Smooth muscle cell (in vitro differentiated cells): ENCODE results near the gene SLC16A9. TPM values are rescaled to one million over a fixed set of nuclear protein-coding genes. Genes with fewer than 3 reads are reported as not detected.

Experiments
- DNase-seq: peaks from one replicate; lab custom pipeline; 2025; ENCODE audit not compliant: unreplicated experiment; lab: John Stamatoyannopoulos, UW
- H2AFZ ChIP-seq: fragments of 200-600 bp; sonication (generic); 2 replicates; pipeline ENCODE4 v1.6.0; 2016; ENCODE audit warnings: antibody characterized with exemption, low read depth, mild to moderate bottlenecking
- H3F3A ChIP-seq: fragments of 200-600 bp; sonication (generic); 2 replicates; pipeline ENCODE4 v1.6.0; 2017; ENCODE audit warnings: antibody characterized with exemption, low read depth
- H3K27ac ChIP-seq: fragments of 200-600 bp; sonication (generic); 2 replicates; pipeline ENCODE4 v1.5.1; 2016; ENCODE audit warnings: low read depth, mild to moderate bottlenecking
- H3K27me3 ChIP-seq: fragments of 200-600 bp; sonication (generic); 2 replicates; pipeline ENCODE4 v1.6.1; 2016; ENCODE audit warnings: low read depth, mild to moderate bottlenecking
- H3K36me3 ChIP-seq: fragments of 200-600 bp; sonication (generic); 2 replicates; pipeline ENCODE4 v1.5.1; 2016; ENCODE audit warnings: low read depth
- H3K4me1 ChIP-seq: fragments of 200-600 bp; sonication (generic); 2 replicates; pipeline ENCODE4 v1.5.1; 2016; ENCODE audit warnings: low read depth
- H3K4me2 ChIP-seq: fragments of 200-600 bp; sonication (generic); 2 replicates; pipeline ENCODE4 v1.6.0; 2016; ENCODE audit warnings: mild to moderate bottlenecking
- H3K4me3 ChIP-seq: fragments of 200-600 bp; sonication (generic); 2 replicates; pipeline ENCODE4 v1.5.1; 2016; ENCODE audit warnings: mild to moderate bottlenecking
- H3K79me2 ChIP-seq: fragments of 200-600 bp; sonication (generic); 2 replicates; pipeline ENCODE4 v1.6.0; 2016; ENCODE audit warnings: low read depth, mild to moderate bottlenecking
- H3K9ac ChIP-seq: fragments of 200-600 bp; sonication (generic); 2 replicates; pipeline ENCODE4 v1.6.0; 2016; ENCODE audit warnings: low read depth
- H3K9me3 ChIP-seq: fragments of 200-600 bp; sonication (generic); replicated peaks from 2 replicates; pipeline ENCODE4 v1.5.1; 2016; ENCODE audit warnings: low read depth
- H4K20me1 ChIP-seq: fragments of 200-600 bp; sonication (generic); 2 replicates; pipeline ENCODE4 v1.6.0; 2016; ENCODE audit warnings: low read depth
- WGBS: methylation state at CpG from one replicate; pipeline ENCODE4 v1.1.7; 2016; ENCODE audit warnings: low lambda C conversion rate; 5-methylcytosine and 5-hydroxymethylcytosine counted together
- polyA plus RNA-seq: library from polyadenylated mRNA; unstranded; fragments of >200 nt; fragmentation: Nextera tagmentation; extraction: Ambion mirVana; gene quantifications from 2 replicates; pipeline ENCODE4 v1.2.1, GENCODE V29; 2016
- total RNA-seq: library from RNA; depleted of rRNA; stranded (reverse); fragments of >200 nt; gene quantifications from 2 replicates; pipeline ENCODE4 v1.2.3, GENCODE V29; 2014
- TF ChIP-seq, protein P1 (sequence below): fragments of 200-600 bp; sonication (generic); IDR thresholded peaks from 2 replicates; pipeline ENCODE4 v1.5.1; 2017; ENCODE audit warnings: borderline replicate concordance, mild to moderate bottlenecking, antibody characterized with exemption; ENCODE audit not compliant: insufficient read depth, poor library complexity, severe bottlenecking

SLC16A9 gene
- total and polyA plus RNA-seq, 2 experiments from 2014 or later: 0.90 to 2.1 TPM

GRCh38 chr10:59752278-59752940, 42.8 kb upstream of the SLC16A9 start:
- Histone ChIP-seq H3K36me3 (no peaks in the 10 kb centered on the region), H3F3A (no peaks in the 10 kb centered on the region), H3K79me2 (no peaks in the 10 kb centered on the region), H2AFZ (no peak overlapping the region), H3K27ac (no peak overlapping the region), H3K27me3 (no peaks in the 10 kb centered on the region), H3K9me3 (no peaks in the 10 kb centered on the region), H3K4me2 (no peak overlapping the region), H4K20me1 (no peaks in the 10 kb centered on the region), H3K4me1 (no peaks in the 10 kb centered on the region), H3K9ac (no peak overlapping the region), H3K4me3 (no peak overlapping the region)
- 60% methylated on average over 2 of the region's 2 CpGs for WGBS
- TF ChIP-seq, protein P1, sequence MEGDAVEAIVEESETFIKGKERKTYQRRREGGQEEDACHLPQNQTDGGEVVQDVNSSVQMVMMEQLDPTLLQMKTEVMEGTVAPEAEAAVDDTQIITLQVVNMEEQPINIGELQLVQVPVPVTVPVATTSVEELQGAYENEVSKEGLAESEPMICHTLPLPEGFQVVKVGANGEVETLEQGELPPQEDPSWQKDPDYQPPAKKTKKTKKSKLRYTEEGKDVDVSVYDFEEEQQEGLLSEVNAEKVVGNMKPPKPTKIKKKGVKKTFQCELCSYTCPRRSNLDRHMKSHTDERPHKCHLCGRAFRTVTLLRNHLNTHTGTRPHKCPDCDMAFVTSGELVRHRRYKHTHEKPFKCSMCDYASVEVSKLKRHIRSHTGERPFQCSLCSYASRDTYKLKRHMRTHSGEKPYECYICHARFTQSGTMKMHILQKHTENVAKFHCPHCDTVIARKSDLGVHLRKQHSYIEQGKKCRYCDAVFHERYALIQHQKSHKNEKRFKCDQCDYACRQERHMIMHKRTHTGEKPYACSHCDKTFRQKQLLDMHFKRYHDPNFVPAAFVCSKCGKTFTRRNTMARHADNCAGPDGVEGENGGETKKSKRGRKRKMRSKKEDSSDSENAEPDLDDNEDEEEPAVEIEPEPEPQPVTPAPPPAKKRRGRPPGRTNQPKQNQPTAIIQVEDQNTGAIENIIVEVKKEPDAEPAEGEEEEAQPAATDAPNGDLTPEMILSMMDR: no peak
- no peak for DNase-seq

GRCh38 chr10:59750155-59750945, 40.7 kb upstream of the SLC16A9 start:
- no peak for DNase-seq
- H3K4me3 ChIP-seq: no peak overlapping the region
- WGBS: 83% methylated on average over 12 of the region's 12 CpGs

GRCh38 chr10:59748834-59749233, 39.2 kb upstream of the SLC16A9 start:
- H4K20me1 ChIP-seq: no peaks in the 10 kb centered on the region
- no peak for DNase-seq
- no peaks in the 10 kb centered on the region for H3K9me3 ChIP-seq
- H3K36me3 ChIP-seq: no peaks in the 10 kb centered on the region
- H3K4me3 ChIP-seq: no peak overlapping the region
- H3K9ac ChIP-seq: no peak overlapping the region
- no peaks in the 10 kb centered on the region for H3K4me1 ChIP-seq
- H2AFZ ChIP-seq: no peak overlapping the region
- H3F3A ChIP-seq: no peaks in the 10 kb centered on the region
- 82% methylated on average over 1 of the region's 1 CpG for WGBS
- TF ChIP-seq, protein P1: no peak
- H3K27ac ChIP-seq: no peak overlapping the region
- H3K27me3 ChIP-seq: no peaks in the 10 kb centered on the region
- H3K79me2 ChIP-seq: no peaks in the 10 kb centered on the region
- H3K4me2 ChIP-seq: no peak overlapping the region

More at GRCh38 chr10:59750155-59750945, 40.7 kb upstream of the SLC16A9 start:
- H3K4me2 ChIP-seq: no peak overlapping the region
- no peaks in the 10 kb centered on the region for H3K27me3 ChIP-seq
- no peak overlapping the region for H3K9ac ChIP-seq
- no peaks in the 10 kb centered on the region for H3F3A ChIP-seq
- H3K79me2 ChIP-seq: no peaks in the 10 kb centered on the region
- H3K4me1 ChIP-seq: no peaks in the 10 kb centered on the region
- no peaks in the 10 kb centered on the region for H3K9me3 ChIP-seq
- TF ChIP-seq, protein P1: no peak
- no peak overlapping the region for H3K27ac ChIP-seq
- H4K20me1 ChIP-seq: no peaks in the 10 kb centered on the region
- no peaks in the 10 kb centered on the region for H3K36me3 ChIP-seq
- H2AFZ ChIP-seq: no peak overlapping the region
